GM21515 (cell line): ENCODE data around the gene C8B.

Experiments used
- ATAC-seq: cut with Tn5 transposase; IDR thresholded peaks from one replicate; pipeline ENCODE4 v1.9.1; 2021; ENCODE audit not compliant: unreplicated experiment

C8B gene

GRCh38 chr1:56965916-56966697 is at the start of gene C8B:
C8B (minus strand) TSS chr1:56966015; CDS start chr1:56965948, 67 bp downstream.
- no peak for ATAC-seq

GRCh38 chr1:57015071-57015470 is 49.3 kb upstream of the C8B start:
- no peak for ATAC-seq

- no peak for ATAC-seq
These were observed 47.7 kb upstream of the C8B start for GRCh38 chr1:57013522-57013921.

- ATAC-seq = no peak
These were observed 46.5 kb upstream of the C8B start for GRCh38 chr1:57012315-57012714.

- ATAC-seq = no peak
These were observed 44.7 kb upstream of the C8B start for GRCh38 chr1:57010511-57010910.

GRCh38 chr1:57007948-57008347 is 42.1 kb upstream of the C8B start:
- ATAC-seq = no peak

GRCh38 chr1:57007472-57007871 is 41.7 kb upstream of the C8B start:
- no peak for ATAC-seq

GRCh38 chr1:57003398-57004139 is 37.8 kb upstream of the C8B start:
- no peak for ATAC-seq

- ATAC-seq = no peak
These were observed 29.7 kb upstream of the C8B start for GRCh38 chr1:56995414-56996100.

GRCh38 chr1:56993475-56993874 is 27.7 kb upstream of the C8B start:
- no peak for ATAC-seq

GRCh38 chr1:56992318-56993125 is 26.7 kb upstream of the C8B start:
- no peak for ATAC-seq

- ATAC-seq = no peak
These were observed 25.8 kb upstream of the C8B start for GRCh38 chr1:56991576-56991975.

- no peak for ATAC-seq
These were observed 20.6 kb upstream of the C8B start for GRCh38 chr1:56986397-56986796.

GRCh38 chr1:56985857-56986256 is 20.0 kb upstream of the C8B start:
- no peak for ATAC-seq

- no peak for ATAC-seq
These were observed 17.7 kb upstream of the C8B start for GRCh38 chr1:56983484-56983883.

GRCh38 chr1:56979986-56980755 is 14.4 kb upstream of the C8B start:
- no peak for ATAC-seq

- ATAC-seq = no peak
These were observed 13.0 kb upstream of the C8B start for GRCh38 chr1:56978819-56979218.

GRCh38 chr1:56977910-56978309 is 12.1 kb upstream of the C8B start:
- ATAC-seq = no peak

GRCh38 chr1:56975446-56975845 is 9.6 kb upstream of the C8B start:
- no peak for ATAC-seq
